ENCODE results near the gene ACTL9. TPM values are rescaled to one million over a fixed set of nuclear protein-coding genes. Genes with fewer than 3 reads are reported as not detected.

Gene ACTL9
- total RNA-seq, 2 donors from 2014 or later = not detected

DNA sequence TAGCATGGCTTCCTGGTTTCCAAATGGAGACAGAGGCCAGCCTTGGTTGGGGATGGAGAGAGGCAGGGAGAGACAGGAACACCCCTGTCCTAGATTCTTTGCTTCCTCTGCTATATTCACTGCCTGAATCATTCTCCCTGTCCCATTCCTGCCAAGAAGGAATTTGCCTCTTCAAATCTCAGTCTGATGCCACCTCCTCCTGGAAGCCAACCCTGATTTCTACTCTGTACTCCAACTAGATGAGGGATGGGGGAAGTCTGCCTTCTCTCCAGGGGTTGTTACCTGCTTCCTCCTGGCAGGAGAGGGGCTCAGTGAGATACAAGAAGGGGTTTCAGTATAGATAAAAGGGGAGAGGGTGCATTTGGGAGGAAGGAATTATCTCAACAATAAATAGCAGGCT lies 1.3 kb upstream of the ACTL9 start:
- Mint-ChIP-seq H3K27ac (no peak overlapping the region), H3K36me3 (ENCODE audit: low read depth) (no peaks in the 10 kb centered on the region), H3K4me3 (no peak overlapping the region), H3K27me3 (ENCODE audit: insufficient read depth) (peaks cover 28% of the 10 kb centered on the region), H3K9me3 (peaks cover 7% of the 10 kb centered on the region), H3K4me1 (no peaks in the 10 kb centered on the region)
- no peak overlapping the region for H3K9ac ChIP-seq (ENCODE audit: extremely low read depth, low read length, poor library complexity, severe bottlenecking)
- H3K9me3 ChIP-seq (ENCODE audit: control insufficient read depth, low read length) = no peaks in the 10 kb centered on the region
- no peak overlapping the region for H3K4me3 ChIP-seq (ENCODE audit: low read length)
- no peaks in the 10 kb centered on the region for H3K27me3 ChIP-seq (ENCODE audit: control insufficient read depth, insufficient read depth, low read length, poor library complexity, severe bottlenecking)
- H3K4me1 ChIP-seq (ENCODE audit: control insufficient read depth, insufficient read depth, low read length) = no peaks in the 10 kb centered on the region
- H3K27ac ChIP-seq (ENCODE audit: low read depth, low read length) = no peak overlapping the region
- no peaks in the 10 kb centered on the region for H3K36me3 ChIP-seq (ENCODE audit: control insufficient read depth, insufficient read depth, low read length)
- no peak for DNase-seq
- TF ChIP-seq, protein P1, sequence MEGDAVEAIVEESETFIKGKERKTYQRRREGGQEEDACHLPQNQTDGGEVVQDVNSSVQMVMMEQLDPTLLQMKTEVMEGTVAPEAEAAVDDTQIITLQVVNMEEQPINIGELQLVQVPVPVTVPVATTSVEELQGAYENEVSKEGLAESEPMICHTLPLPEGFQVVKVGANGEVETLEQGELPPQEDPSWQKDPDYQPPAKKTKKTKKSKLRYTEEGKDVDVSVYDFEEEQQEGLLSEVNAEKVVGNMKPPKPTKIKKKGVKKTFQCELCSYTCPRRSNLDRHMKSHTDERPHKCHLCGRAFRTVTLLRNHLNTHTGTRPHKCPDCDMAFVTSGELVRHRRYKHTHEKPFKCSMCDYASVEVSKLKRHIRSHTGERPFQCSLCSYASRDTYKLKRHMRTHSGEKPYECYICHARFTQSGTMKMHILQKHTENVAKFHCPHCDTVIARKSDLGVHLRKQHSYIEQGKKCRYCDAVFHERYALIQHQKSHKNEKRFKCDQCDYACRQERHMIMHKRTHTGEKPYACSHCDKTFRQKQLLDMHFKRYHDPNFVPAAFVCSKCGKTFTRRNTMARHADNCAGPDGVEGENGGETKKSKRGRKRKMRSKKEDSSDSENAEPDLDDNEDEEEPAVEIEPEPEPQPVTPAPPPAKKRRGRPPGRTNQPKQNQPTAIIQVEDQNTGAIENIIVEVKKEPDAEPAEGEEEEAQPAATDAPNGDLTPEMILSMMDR (conservative IDR thresholded peaks at IDR 0.05) = no peak

DNA sequence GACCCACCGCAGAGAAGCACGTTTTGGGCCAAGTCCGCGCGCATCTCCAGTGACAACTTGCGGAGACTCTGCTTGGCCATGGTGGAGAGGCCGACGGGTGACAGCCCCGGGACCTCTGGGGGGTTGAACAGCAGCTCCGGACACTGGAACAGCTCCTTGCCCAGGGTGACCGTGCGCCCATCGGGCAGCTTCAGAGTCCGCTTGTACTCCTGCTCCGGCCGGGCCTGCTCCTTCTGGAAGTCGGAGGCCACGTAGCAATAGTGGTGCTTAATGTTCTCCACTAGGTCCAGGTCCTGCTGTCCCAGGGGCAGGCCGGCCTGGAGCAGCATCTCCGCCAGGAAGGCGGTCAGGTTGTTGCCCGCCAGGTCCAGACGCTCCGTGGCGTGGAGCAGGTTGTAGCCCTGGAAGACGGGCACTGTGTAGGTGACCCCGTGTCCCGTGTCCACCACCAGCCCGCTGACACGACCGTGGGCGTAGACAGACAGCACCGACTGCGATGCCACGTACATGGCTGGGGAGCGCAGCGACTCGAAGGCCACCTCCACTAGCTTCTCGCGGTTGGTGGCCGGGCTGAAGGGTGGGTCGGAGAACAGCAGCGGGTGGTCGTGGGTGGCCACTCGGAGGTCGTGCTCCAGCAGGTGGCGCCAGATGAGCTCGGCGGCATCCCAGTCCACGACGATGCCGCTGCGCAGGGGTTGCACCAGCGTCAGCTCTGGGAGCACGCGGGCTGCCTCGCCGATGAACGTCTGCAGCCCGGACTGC lies 743 bp downstream of the ACTL9 start:
- H3K4me1 ChIP-seq (ENCODE audit: control insufficient read depth, insufficient read depth, low read length) = no peaks in the 10 kb centered on the region
- H3K4me3 Mint-ChIP-seq = no peak overlapping the region

DNA sequence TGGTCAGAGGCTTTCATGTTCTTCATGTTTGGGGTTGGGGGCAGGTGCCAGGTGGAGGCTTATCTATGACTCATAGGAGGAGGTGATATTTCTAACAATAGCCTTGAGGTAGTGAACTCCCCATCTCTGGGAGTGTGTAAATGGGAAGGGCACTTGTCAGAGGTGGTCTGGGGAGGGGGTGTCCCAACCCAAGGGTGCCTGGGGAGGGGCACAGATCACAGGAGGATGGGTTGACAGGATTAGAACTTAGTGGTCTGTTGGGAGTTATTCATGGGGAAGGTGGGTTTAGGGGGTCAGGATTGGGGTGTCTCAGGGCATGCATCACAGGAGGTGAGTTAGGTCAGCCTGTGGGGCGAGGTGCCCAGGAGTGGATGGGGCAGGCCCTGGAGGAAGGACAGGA lies 1.6 kb downstream of the ACTL9 start:
- DNase-seq = no peak
- Histone ChIP-seq H3K9me3 (ENCODE audit: control insufficient read depth, low read length) (no peaks in the 10 kb centered on the region), H3K36me3 (ENCODE audit: control insufficient read depth, insufficient read depth, low read length) (no peaks in the 10 kb centered on the region), H3K27me3 (ENCODE audit: control insufficient read depth, insufficient read depth, low read length, poor library complexity, severe bottlenecking) (no peaks in the 10 kb centered on the region), H3K4me3 (ENCODE audit: low read length) (no peak overlapping the region), H3K4me1 (ENCODE audit: control insufficient read depth, insufficient read depth, low read length) (no peaks in the 10 kb centered on the region), H3K9ac (ENCODE audit: extremely low read depth, low read length, poor library complexity, severe bottlenecking) (no peak overlapping the region), H3K27ac (ENCODE audit: low read depth, low read length) (no peak overlapping the region)
- Mint-ChIP-seq H3K4me3 (no peak overlapping the region), H3K4me1 (no peaks in the 10 kb centered on the region), H3K36me3 (ENCODE audit: low read depth) (no peaks in the 10 kb centered on the region), H3K9me3 (peaks cover 3% of the 10 kb centered on the region), H3K27ac (no peak overlapping the region), H3K27me3 (ENCODE audit: insufficient read depth) (peaks cover 33% of the 10 kb centered on the region)
- TF ChIP-seq, protein P1 (conservative IDR thresholded peaks at IDR 0.05) = no peak
- 50 to 61% methylated on average over 1 of the region's 1 CpG for WGBS, 2 experiments (ENCODE audit: insufficient coverage in 1 of 2, insufficient read length in 1 of 2)

More for the DNA sequence above, 743 bp downstream of the ACTL9 start:
- Mint-ChIP-seq H3K27ac (no peak overlapping the region), H3K4me1 (no peaks in the 10 kb centered on the region), H3K27me3 (ENCODE audit: insufficient read depth) (peaks cover 28% of the 10 kb centered on the region), H3K36me3 (ENCODE audit: low read depth) (no peaks in the 10 kb centered on the region), H3K9me3 (peaks cover 4% of the 10 kb centered on the region)
- H3K9me3 ChIP-seq (ENCODE audit: control insufficient read depth, low read length) = no peaks in the 10 kb centered on the region
- no peak overlapping the region for H3K9ac ChIP-seq (ENCODE audit: extremely low read depth, low read length, poor library complexity, severe bottlenecking)
- DNase-seq = peak; percentile 87
- H3K36me3 ChIP-seq (ENCODE audit: control insufficient read depth, insufficient read depth, low read length) = no peaks in the 10 kb centered on the region
- no peak overlapping the region for H3K27ac ChIP-seq (ENCODE audit: low read depth, low read length)
- 75 to 79% methylated on average over 50 to 60 of the region's 60 CpGs for WGBS, 2 experiments (ENCODE audit: insufficient coverage in 1 of 2, insufficient read length in 1 of 2)
- no peaks in the 10 kb centered on the region for H3K27me3 ChIP-seq (ENCODE audit: control insufficient read depth, insufficient read depth, low read length, poor library complexity, severe bottlenecking)
- TF ChIP-seq, protein P1 (conservative IDR thresholded peaks at IDR 0.05) = peak; percentile 68
- H3K4me3 ChIP-seq (ENCODE audit: low read length) = no peak overlapping the region

Measured in endodermal cell (in vitro differentiated cells).